GM06990 (cell line): Measurements from ENCODE around the gene DYNLL2.

ENCODE experiments used
- DNase-seq: peaks from one replicate; pipeline ENCODE4 v3.0.0-alpha.2; 2011; ENCODE audit not compliant: insufficient read length; ENCODE audit errors: extremely low read depth
- H3K27me3 ChIP-seq: replicated peaks from 2 replicates; pipeline ENCODE4 v1.6.0; 2011; ENCODE audit warnings: low read length; ENCODE audit not compliant: control insufficient read depth, insufficient read depth
- H3K36me3 ChIP-seq: 2 replicates; pipeline ENCODE4 v1.5.1; 2011; ENCODE audit warnings: low read length; ENCODE audit not compliant: control insufficient read depth, insufficient read depth
- H3K4me3 ChIP-seq: replicated peaks from 2 replicates; pipeline ENCODE4 v1.5.1; 2011; ENCODE audit warnings: low read depth, mild to moderate bottlenecking, control low read depth, low read length
- TF ChIP-seq, protein P1 (sequence below): IDR thresholded peaks from 2 replicates; pipeline ENCODE4 v1.5.1; 2011; ENCODE audit warnings: low read length, control low read depth, mild to moderate bottlenecking, inconsistent platforms; ENCODE audit not compliant: insufficient read depth, poor library complexity, severe bottlenecking

The DYNLL2 gene

DNA sequence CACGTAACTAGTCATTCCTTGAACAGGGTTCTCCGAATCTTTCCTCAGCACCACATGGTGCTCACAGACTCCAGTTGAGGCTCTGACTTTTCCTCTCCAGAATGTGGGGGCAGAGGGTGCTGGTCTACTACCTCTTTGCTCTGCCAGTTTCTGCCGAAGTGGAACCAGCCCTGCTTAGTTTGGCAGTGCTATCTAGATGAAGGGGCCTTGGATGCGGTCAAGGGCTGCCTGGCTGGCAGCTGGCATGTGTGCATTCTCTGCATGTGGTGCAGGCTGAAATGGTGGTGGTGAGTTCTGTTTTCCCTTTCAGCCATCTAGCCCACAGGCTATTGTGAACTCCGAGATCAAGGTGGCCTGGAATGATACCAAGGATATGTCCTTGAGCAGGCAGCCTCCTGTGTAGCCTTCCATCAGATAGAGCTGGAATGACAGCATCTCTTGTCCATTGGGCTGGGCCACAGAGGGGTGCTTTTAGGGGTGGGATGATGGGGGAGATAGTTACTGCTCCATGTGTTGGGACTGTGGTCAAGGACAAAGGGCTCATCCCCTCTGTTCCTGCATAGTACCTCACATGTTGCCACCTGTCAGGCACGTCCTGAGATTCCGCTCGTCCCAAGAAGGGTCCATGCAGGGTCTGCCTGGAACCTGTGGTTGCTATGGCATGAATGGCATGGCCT lies 2.0 kb downstream of the DYNLL2 start:
- TF ChIP-seq, protein P1, sequence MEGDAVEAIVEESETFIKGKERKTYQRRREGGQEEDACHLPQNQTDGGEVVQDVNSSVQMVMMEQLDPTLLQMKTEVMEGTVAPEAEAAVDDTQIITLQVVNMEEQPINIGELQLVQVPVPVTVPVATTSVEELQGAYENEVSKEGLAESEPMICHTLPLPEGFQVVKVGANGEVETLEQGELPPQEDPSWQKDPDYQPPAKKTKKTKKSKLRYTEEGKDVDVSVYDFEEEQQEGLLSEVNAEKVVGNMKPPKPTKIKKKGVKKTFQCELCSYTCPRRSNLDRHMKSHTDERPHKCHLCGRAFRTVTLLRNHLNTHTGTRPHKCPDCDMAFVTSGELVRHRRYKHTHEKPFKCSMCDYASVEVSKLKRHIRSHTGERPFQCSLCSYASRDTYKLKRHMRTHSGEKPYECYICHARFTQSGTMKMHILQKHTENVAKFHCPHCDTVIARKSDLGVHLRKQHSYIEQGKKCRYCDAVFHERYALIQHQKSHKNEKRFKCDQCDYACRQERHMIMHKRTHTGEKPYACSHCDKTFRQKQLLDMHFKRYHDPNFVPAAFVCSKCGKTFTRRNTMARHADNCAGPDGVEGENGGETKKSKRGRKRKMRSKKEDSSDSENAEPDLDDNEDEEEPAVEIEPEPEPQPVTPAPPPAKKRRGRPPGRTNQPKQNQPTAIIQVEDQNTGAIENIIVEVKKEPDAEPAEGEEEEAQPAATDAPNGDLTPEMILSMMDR: no peak
- Histone ChIP-seq H3K27me3 (no peaks in the 10 kb centered on the region), H3K4me3 (peak overlapping the region; percentile 90), H3K36me3 (peaks cover 22% of the 10 kb centered on the region)
- DNase-seq: no peak

DNA sequence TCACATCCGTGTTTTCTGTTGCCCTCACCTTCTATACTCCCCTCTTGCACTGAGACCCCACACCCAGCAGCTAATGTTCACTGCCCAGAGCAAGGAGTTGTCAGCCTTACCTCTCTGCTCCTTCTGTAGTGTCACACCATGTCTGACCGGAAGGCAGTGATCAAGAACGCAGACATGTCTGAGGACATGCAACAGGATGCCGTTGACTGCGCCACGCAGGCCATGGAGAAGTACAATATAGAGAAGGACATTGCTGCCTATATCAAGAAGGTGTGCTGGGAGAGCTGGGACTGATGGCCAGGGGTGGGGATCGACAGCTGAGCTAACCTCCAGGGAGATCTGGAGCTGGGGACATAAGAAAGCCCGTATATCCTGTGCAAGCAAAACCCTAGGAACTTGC lies 3.7 kb downstream of the DYNLL2 start:
- Histone ChIP-seq H3K27me3 (no peaks in the 10 kb centered on the region), H3K4me3 (no peak overlapping the region), H3K36me3 (peaks cover 32% of the 10 kb centered on the region)
- TF ChIP-seq, protein P1: no peak
- DNase-seq: no peak

DNA sequence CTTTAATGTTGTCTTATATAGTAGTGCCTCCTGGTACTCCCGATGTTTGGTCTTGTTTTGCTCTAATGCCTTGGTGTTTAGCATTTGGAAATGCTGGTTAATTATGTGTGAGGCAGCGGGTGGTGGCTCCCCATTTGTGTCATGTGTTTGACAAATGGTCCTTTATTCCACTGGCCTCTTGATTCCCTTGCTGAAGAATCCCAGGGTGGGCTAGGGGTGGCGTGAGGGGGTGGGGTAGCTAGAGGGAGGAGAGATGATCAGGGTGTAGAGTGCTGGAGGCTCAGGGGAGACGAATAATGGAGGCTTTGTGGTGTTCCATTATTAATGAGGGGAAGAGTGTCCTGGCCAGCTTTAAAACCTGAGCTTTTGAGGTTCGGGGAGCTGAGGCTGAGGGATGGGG lies 5.4 kb downstream of the DYNLL2 start:
- TF ChIP-seq, protein P1: no peak
- H3K36me3 ChIP-seq: peaks cover 36% of the 10 kb centered on the region
- no peak for DNase-seq

DNA sequence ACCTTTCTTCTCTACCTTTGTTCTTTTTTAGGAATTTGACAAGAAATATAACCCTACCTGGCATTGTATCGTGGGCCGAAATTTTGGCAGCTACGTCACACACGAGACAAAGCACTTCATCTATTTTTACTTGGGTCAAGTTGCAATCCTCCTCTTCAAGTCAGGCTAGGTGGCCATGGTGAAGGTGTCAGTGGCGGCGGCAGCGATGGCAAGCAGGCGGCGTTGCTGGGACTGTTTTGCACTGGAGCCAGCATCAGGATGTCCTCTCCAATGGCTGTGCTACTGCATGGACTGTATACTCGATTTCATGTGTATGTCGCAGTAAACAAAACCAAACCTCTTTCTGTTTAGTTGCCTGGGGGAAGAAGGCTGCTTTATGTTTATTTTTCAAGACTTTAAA lies 5.9 kb downstream of the DYNLL2 start:
- DNase-seq: no peak
- Histone ChIP-seq H3K27me3 (no peaks in the 10 kb centered on the region), H3K36me3 (peaks cover 38% of the 10 kb centered on the region), H3K4me3 (no peak overlapping the region)
- TF ChIP-seq, protein P1: no peak

More for the DNA sequence above, 5.4 kb downstream of the DYNLL2 start:
- Histone ChIP-seq H3K27me3 (no peaks in the 10 kb centered on the region), H3K4me3 (no peak overlapping the region)

DNA sequence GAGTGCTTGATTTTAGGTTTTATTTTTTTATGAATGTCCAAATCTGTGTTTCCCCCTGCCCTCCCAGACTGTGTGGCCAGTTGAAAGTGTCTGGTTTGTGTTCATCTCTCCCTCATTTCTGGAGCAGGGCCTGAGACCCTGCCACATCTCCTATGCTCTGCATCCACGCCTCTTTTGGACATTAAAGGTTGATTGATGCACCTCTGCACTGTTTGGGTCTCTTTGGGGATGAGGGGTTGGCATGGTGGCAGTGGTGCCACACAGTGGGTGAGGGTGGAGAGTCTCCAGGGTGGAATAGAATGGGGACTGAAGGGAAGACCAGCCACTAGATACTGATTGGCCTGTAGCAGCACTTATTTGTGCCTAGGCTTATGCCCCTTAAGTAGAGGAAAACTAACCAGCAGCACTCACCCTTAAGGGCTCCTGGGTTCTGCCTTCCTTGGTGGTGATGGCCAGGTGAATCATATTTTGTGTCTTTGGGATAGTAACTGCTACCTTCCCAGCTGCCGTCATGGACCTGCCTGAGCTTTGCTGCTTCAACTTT lies 7.9 kb downstream of the DYNLL2 start:
- H3K27me3 ChIP-seq: no peaks in the 10 kb centered on the region
- TF ChIP-seq, protein P1: no peak
- DNase-seq: no peak
- peaks cover 33% of the 10 kb centered on the region for H3K36me3 ChIP-seq
- no peak overlapping the region for H3K4me3 ChIP-seq
